Peyer's patch (tissue), 4 donors: Measurements from ENCODE around the gene ZNF467. TPM values are rescaled to one million over a fixed set of nuclear protein-coding genes. Genes with fewer than 3 reads are reported as not detected.

Experiments used
- DNase-seq, 3 donors: peaks; one replicate each; pipeline ENCODE4 v3.0.0-alpha.2; 2017 to 2019
- H3K27ac ChIP-seq, 4 donors: fragments of 200-600 bp; sonication (generic); one replicate each; pipeline ENCODE4 v1.5.1; 2016 to 2019
- H3K27me3 ChIP-seq, 2 donors: fragments of 200-600 bp; sonication (generic); one replicate each; pipeline ENCODE4 v1.5.1; 2019
- H3K36me3 ChIP-seq, 3 donors: fragments of 200-600 bp; sonication (generic); one replicate each; pipeline ENCODE4 v1.5.1; 2016 to 2019
- H3K4me1 ChIP-seq, 4 donors: fragments of 200-600 bp; sonication (generic); one replicate each; pipeline ENCODE4 v1.5.1; 2016 to 2019
- H3K4me3 ChIP-seq, 4 donors: fragments of 200-600 bp; sonication (generic); 1 replicate in 3 of 4; 2 replicates in 1 of 4; pipeline ENCODE4 v1.5.1; 2016 to 2019; ENCODE audit warnings: mild to moderate bottlenecking in 1 of 4
- H3K9me3 ChIP-seq, 4 donors: fragments of 200-600 bp; sonication (generic); one replicate each; pipeline ENCODE4 v1.5.1; 2016 to 2019; ENCODE audit warnings: mild to moderate bottlenecking in 1 of 4
- POLR2A ChIP-seq, 2 donors: fragments of 450-650 bp; IDR thresholded peaks; one replicate each; pipeline ENCODE4 v1.5.1; 2017; ENCODE audit warnings: antibody characterized with exemption in 2 of 2, mild to moderate bottlenecking in 2 of 2, moderate library complexity in 2 of 2
- total RNA-seq, 4 donors: library from RNA; depleted of rRNA; stranded (reverse); fragments of >200 nt; gene quantifications; one replicate each; pipeline ENCODE4 v1.1.0, GENCODE V29; 2016
- TF ChIP-seq, protein P1 (sequence below), 6 experiments: fragments of 450-650 bp in 4 of 6; fragments of 200-600 bp in 2 of 6; sonication (generic) in 1 of 6; IDR thresholded peaks; one replicate each; pipeline ENCODE4 v1.5.1; 2017 to 2019; ENCODE audit warnings: antibody characterized with exemption in 6 of 6, mild to moderate bottlenecking in 3 of 6, moderate library complexity in 1 of 6

Gene ZNF467
- total RNA-seq, 4 donors from 2014 or later: 0.35 to 4.7 (median 3.1) TPM

DNA sequence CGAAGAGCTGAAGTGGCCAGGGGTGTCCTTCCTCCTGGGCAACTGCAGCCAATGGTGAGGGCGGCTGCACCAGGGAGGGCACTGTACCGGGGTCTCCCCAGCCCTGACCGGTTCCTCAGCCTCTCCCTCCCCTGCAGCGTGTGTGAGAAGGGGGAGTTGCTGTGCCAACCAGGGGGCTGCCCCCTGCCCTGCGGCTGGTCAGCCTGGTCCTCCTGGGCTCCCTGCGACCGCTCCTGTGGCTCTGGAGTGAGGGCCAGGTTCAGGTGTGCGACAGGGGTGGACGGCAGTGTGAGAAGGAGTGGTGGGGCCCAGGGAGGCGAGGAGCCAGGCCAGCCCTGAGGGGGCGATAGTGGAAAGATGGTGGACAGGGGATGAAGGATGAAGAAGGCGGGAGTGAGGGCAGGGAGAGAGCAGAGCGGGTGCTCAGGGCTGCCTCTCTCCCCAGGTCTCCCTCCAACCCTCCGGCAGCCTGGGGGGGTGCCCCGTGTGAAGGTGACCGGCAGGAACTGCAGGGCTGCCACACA is 30.2 kb upstream of the ZNF467 start:
- H3K9me3 ChIP-seq: no peaks in the 10 kb centered on the region
- no peaks in the 10 kb centered on the region for H3K36me3 ChIP-seq
- no peak for DNase-seq
- no peaks in the 10 kb centered on the region for H3K4me1 ChIP-seq
- H3K27ac ChIP-seq: no peak overlapping the region
- TF ChIP-seq POLR2A (IDR thresholded peaks at IDR 0.05): no peak
- TF ChIP-seq, protein P1, sequence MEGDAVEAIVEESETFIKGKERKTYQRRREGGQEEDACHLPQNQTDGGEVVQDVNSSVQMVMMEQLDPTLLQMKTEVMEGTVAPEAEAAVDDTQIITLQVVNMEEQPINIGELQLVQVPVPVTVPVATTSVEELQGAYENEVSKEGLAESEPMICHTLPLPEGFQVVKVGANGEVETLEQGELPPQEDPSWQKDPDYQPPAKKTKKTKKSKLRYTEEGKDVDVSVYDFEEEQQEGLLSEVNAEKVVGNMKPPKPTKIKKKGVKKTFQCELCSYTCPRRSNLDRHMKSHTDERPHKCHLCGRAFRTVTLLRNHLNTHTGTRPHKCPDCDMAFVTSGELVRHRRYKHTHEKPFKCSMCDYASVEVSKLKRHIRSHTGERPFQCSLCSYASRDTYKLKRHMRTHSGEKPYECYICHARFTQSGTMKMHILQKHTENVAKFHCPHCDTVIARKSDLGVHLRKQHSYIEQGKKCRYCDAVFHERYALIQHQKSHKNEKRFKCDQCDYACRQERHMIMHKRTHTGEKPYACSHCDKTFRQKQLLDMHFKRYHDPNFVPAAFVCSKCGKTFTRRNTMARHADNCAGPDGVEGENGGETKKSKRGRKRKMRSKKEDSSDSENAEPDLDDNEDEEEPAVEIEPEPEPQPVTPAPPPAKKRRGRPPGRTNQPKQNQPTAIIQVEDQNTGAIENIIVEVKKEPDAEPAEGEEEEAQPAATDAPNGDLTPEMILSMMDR (IDR thresholded peaks at IDR 0.05): no peak
- H3K4me3 ChIP-seq: no peak overlapping the region
- no peaks in the 10 kb centered on the region for H3K27me3 ChIP-seq

DNA sequence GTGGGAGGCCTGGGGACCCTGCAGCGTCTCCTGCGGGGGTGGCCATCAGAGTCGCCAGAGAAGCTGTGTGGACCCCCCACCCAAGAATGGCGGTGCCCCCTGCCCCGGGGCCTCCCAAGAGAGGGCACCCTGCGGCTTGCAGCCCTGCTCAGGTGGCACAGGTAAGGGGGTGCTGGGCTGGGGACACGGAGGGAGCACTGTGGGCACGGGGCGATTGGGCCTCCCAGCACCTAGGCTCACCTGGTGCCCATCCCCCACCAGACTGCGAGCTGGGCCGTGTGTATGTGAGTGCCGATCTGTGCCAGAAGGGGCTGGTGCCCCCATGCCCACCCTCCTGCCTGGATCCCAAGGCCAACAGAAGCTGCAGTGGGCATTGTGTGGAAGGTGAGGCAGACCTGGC is 29.6 kb upstream of the ZNF467 start:
- no peaks in the 10 kb centered on the region for H3K9me3 ChIP-seq
- TF ChIP-seq POLR2A (IDR thresholded peaks at IDR 0.05): no peak
- TF ChIP-seq, protein P1 (IDR thresholded peaks at IDR 0.05): no peak
- H3K4me3 ChIP-seq: no peak overlapping the region
- H3K27ac ChIP-seq: no peak overlapping the region
- DNase-seq: no peak
- no peaks in the 10 kb centered on the region for H3K36me3 ChIP-seq
- H3K4me1 ChIP-seq: no peaks in the 10 kb centered on the region
- H3K27me3 ChIP-seq: no peaks in the 10 kb centered on the region

DNA sequence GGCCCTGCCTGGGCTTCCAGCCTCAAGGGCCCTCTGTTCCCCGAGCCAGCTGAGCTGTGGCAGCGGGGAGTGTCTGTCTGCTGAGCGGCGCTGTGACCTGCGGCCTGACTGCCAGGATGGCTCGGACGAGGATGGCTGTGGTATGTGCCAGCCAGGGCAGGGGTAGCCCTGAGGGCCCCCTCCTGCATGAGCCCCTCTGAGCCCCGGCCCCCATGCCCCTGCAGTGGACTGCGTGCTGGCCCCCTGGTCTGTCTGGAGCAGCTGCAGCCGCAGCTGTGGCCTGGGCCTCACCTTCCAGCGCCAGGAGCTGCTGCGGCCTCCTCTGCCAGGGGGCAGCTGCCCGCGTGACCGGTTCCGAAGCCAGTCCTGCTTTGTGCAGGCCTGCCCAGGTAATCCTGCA is 28.4 kb upstream of the ZNF467 start:
- TF ChIP-seq, protein P1 (IDR thresholded peaks at IDR 0.05): no peak
- TF ChIP-seq POLR2A (IDR thresholded peaks at IDR 0.05): no peak
- no peak for DNase-seq
- Histone ChIP-seq H3K4me3 (no peak overlapping the region), H3K36me3 (no peaks in the 10 kb centered on the region), H3K27me3 (no peaks in the 10 kb centered on the region), H3K27ac (no peak overlapping the region), H3K9me3 (no peaks in the 10 kb centered on the region), H3K4me1 (no peaks in the 10 kb centered on the region)

DNA sequence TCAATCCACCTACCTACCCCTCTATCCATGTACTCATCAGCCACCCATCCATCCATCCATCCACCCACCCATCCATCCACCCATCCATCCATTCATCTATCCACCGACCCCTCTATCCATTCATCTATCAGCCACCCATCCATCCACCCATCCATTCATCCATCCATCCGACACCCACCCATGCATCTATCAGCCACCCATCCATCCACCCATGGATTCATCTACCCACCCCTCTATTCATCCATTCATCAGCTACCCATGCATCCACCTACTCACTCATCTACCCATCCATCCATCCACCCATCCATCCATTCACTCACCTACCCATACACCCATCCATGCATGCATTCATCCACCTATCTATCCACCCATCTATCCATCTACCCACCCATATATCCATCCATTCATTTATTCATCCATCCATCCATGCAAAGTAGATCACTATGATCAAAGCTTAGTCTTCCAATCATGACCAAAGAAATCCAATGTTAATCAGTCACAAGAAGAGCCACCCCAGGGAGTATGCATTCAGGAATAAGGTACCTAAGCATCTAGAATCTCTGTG is 27.7 kb upstream of the ZNF467 start:
- Histone ChIP-seq H3K27me3 (no peaks in the 10 kb centered on the region), H3K4me3 (no peak overlapping the region), H3K36me3 (no peaks in the 10 kb centered on the region), H3K9me3 (no peaks in the 10 kb centered on the region), H3K27ac (no peak overlapping the region), H3K4me1 (no peaks in the 10 kb centered on the region)
- TF ChIP-seq POLR2A (IDR thresholded peaks at IDR 0.05): no peak
- TF ChIP-seq, protein P1 (IDR thresholded peaks at IDR 0.05): no peak
- DNase-seq: no peak

DNA sequence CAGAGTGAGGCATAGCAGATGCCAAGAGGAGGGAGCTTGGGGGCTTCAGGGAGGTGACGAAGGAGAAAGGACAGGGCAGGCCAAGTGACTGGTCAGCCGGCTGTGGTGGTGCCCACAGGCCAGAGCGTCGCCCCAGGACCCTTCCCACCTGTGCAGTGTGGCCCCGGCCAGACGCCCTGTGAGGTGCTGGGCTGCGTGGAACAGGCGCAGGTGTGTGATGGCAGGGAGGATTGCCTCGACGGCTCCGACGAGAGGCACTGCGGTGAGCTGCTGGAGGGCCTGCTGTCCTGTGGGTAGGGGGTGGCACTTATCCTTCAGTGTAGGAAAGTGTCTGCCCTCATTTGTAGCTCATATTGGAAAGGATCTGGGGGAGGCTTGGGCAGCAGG is 26.8 kb upstream of the ZNF467 start:
- Histone ChIP-seq H3K4me3 (no peak overlapping the region), H3K9me3 (no peaks in the 10 kb centered on the region)
- TF ChIP-seq, protein P1 (IDR thresholded peaks at IDR 0.05): no peak
- TF ChIP-seq POLR2A (IDR thresholded peaks at IDR 0.05): no peak

More for the DNA sequence above, 26.8 kb upstream of the ZNF467 start:
- H3K4me1 ChIP-seq: no peaks in the 10 kb centered on the region
- H3K27ac ChIP-seq: no peak overlapping the region
- H3K27me3 ChIP-seq: no peaks in the 10 kb centered on the region
- H3K36me3 ChIP-seq: no peaks in the 10 kb centered on the region
- no peak for DNase-seq
